ENCODE results near the gene STX16. TPM values are rescaled to one million over a fixed set of nuclear protein-coding genes. Genes with fewer than 3 reads are reported as not detected.

STX16 gene
- total and polyA plus RNA-seq, 9 of the 15 experiments (the other 6 are each of a cell fraction or from before 2014, with no cell fraction given), result 4.4 to 43.5 (median 14.7) TPM

DNA sequence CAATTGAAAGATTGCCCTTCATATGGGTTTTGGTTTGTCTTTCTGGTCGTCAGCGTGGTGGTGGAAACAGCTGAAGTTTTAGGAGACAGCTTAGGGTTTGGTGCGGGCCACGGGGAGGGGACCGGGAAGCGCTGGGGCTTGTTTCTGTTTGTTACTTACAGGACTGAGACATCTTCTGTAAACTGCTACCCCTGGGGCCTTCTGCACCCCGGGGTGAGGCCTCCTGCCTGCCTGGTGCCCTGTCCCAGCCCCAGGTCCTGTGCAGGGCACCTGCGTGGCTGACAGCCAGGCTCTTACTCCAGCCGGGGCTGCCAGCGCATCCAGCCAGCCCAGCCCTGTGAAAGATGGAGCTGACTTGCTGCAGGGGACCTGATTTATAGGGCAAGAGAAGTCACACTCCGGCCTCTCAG lies 64.3 kb downstream of the STX16 start:
- CTCF ChIA-PET (ENCODE audit: low intra/inter-chr PET ratio), result no interaction called here

More for the DNA sequence above, 64.3 kb downstream of the STX16 start:
- no peak for DNase-seq (ENCODE audit: extremely low read depth in 1 of 4, low spot score in 3 of 4)
- FAIRE-seq, result no peak
- Histone ChIP-seq H3K27me3 (ENCODE audit: control insufficient read depth in 2 of 2, insufficient read depth in 2 of 2, low read length in 2 of 2) (peaks cover 4 to 76% of the 10 kb centered on the region in 2 experiments; a peak in 3 of 5 replicates), H3K9me1 (ENCODE audit: control insufficient read depth, insufficient read depth, low read length) (no peaks in the 10 kb centered on the region), H4K20me1 (replicated peaks; ENCODE audit: control insufficient read depth, insufficient read depth, low read length) (no peaks in the 10 kb centered on the region), H2AFZ (ENCODE audit: low read depth, low read length) (no peak overlapping the region), H3K4me1 (replicated peaks in 1 of 2; ENCODE audit: control insufficient read depth in 2 of 2, insufficient read depth in 2 of 2, low read length in 2 of 2) (peaks cover 0 to 27% of the 10 kb centered on the region in 2 experiments; a peak in 1 of 5 replicates), H3K36me3 (ENCODE audit: control insufficient read depth, insufficient read depth, low read length) (no peaks in the 10 kb centered on the region), H3K4me2 (ENCODE audit: insufficient read depth, low read length) (no peak overlapping the region), H3K79me2 (ENCODE audit: control insufficient read depth, insufficient read depth, low read length) (no peaks in the 10 kb centered on the region), H3K9ac (ENCODE audit: insufficient read depth in 1 of 2, low read depth in 2 of 2, low read length in 2 of 2) (no peak overlapping the region), H3K27ac (ENCODE audit: extremely low read depth, low read depth, low read length) (no peak overlapping the region), H3K9me3 (replicated peaks; ENCODE audit: control insufficient read depth, insufficient read depth, low read depth, low read length) (no peaks in the 10 kb centered on the region), H3K4me3 (no peak overlapping the region)
- 18% methylated on average over 11 of the region's 11 CpGs for WGBS (ENCODE audit: insufficient coverage, low coverage, missing lambda C conversion rate)
- TF ChIP-seq CBX5 (IDR thresholded peaks at IDR 0.05; ENCODE audit: borderline replicate concordance, low read depth) (no peak), ZNF584 (CRISPR knock-in tag; IDR thresholded peaks at IDR 0.05; ENCODE audit: low read depth) (no peak), ZNF780A (CRISPR knock-in tag; IDR thresholded peaks at IDR 0.05) (no peak), RFX1 (IDR thresholded peaks at IDR 0.05) (no peak), ZKSCAN1 (IDR thresholded peaks at IDR 0.05; ENCODE audit: low read depth, low read length) (no peak), GTF2E2 (tag; IDR thresholded peaks at IDR 0.05) (no peak)
- TF ChIP-seq, protein P1, sequence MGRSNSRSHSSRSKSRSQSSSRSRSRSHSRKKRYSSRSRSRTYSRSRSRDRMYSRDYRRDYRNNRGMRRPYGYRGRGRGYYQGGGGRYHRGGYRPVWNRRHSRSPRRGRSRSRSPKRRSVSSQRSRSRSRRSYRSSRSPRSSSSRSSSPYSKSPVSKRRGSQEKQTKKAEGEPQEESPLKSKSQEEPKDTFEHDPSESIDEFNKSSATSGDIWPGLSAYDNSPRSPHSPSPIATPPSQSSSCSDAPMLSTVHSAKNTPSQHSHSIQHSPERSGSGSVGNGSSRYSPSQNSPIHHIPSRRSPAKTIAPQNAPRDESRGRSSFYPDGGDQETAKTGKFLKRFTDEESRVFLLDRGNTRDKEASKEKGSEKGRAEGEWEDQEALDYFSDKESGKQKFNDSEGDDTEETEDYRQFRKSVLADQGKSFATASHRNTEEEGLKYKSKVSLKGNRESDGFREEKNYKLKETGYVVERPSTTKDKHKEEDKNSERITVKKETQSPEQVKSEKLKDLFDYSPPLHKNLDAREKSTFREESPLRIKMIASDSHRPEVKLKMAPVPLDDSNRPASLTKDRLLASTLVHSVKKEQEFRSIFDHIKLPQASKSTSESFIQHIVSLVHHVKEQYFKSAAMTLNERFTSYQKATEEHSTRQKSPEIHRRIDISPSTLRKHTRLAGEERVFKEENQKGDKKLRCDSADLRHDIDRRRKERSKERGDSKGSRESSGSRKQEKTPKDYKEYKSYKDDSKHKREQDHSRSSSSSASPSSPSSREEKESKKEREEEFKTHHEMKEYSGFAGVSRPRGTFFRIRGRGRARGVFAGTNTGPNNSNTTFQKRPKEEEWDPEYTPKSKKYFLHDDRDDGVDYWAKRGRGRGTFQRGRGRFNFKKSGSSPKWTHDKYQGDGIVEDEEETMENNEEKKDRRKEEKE (IDR thresholded peaks at IDR 0.05; ENCODE audit: borderline replicate concordance in 1 of 2, control insufficient read depth in 1 of 2, low read depth in 2 of 2, low read length in 1 of 2), result no peak
- no peak for ATAC-seq
- POLR2A ChIA-PET, result interaction anchor here (0.7 kb wide), 1 partner anchor 10 kb away, joined by 3 read pairs; no protein-coding TSS in a partner anchor
- in situ Hi-C loops (cut with MboI), result no loop called here
- intact Hi-C loops (cut with micrococcal nuclease), result no loop called here
- BruUV-seq (replicated peaks), result no TSS peak
